Activated T-helper 2 cell treated with anti-CD3 and anti-CD28 coated beads, Interferon-gamma antibody, Interleukin-2, Interleukin-4, amounts not matched to agents 10 μg/mL and 5 μg/mL and 100 μg/mL, durations not matched to agents 14 hours and 24 hours and 36 hours (primary cell): ENCODE results near the gene ARID5A. TPM values are rescaled to one million over a fixed set of nuclear protein-coding genes. Genes with fewer than 3 reads are reported as not detected.

ENCODE experiments used
- DNase-seq: peaks from one replicate; pipeline ENCODE4 v3.0.0; 2021; ENCODE audit warnings: low spot score
- H3K27ac Mint-ChIP-seq: one replicate; pipeline ENCODE4 v1.8.0; 2021; ENCODE audit warnings: mixed read lengths
- H3K27me3 Mint-ChIP-seq: one replicate; pipeline ENCODE4 v1.8.0; 2021; ENCODE audit warnings: low read depth, mixed read lengths
- H3K36me3 Mint-ChIP-seq: one replicate; pipeline ENCODE4 v1.8.0; 2021; ENCODE audit warnings: low read depth, mixed read lengths
- H3K4me1 Mint-ChIP-seq: one replicate; pipeline ENCODE4 v1.8.0; 2021; ENCODE audit warnings: low read depth, mixed read lengths
- H3K4me3 Mint-ChIP-seq: one replicate; pipeline ENCODE4 v1.8.0; 2021; ENCODE audit warnings: low read depth, mild to moderate bottlenecking, moderate library complexity, mixed read lengths
- H3K9me3 Mint-ChIP-seq: one replicate; pipeline ENCODE4 v1.8.0; 2021; ENCODE audit warnings: mixed read lengths
- intact Hi-C: fragments of 100-400 bp; cut with micrococcal nuclease; formaldehyde crosslinking; loops from one replicate; pipeline ENCODE4 v1.15.1; 2023
- total RNA-seq: library from RNA; stranded (reverse); gene quantifications from 2 replicates; pipeline ENCODE4 v1.2.3, GENCODE V29; 2022

ARID5A gene
- total RNA-seq, 1 donor from 2014 or later = 170 TPM

DNA sequence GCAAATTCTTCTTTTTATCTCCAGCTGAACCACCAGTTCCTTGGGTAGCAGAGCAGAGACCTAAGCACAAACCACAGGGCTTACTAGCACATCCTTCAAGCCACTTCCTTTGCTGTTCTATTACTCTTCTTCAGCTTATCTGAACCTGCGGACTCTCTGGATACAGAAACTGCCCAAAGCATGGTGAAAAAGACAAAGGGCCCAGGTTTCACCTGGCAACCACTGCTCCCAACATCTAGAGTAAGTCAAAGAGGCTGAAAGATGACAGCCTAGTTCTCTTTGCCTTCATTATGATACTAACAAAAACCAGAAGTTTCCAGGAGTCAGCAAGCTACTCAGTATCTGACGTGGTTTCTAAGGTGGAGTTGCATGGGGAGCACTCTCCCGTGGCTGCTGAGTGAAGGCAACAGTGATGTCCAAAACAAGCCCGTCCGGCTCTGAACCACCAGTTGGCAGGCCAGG lies 58.2 kb downstream of the ARID5A start:
- peaks cover 80% of the 10 kb centered on the region for H3K36me3 Mint-ChIP-seq
- DNase-seq = peak; percentile 35
- H3K9me3 Mint-ChIP-seq = no peaks in the 10 kb centered on the region
- peak overlapping the region; percentile 94 for H3K27ac Mint-ChIP-seq
- peak overlapping the region; percentile 15 for H3K4me3 Mint-ChIP-seq
- no peaks in the 10 kb centered on the region for H3K27me3 Mint-ChIP-seq
- peaks cover 46% of the 10 kb centered on the region for H3K4me1 Mint-ChIP-seq
- intact Hi-C loops = loop anchor here (2.0 to 10.0 kb wide), 2 partner anchors 42 to 250 kb away; no protein-coding TSS in a partner anchor

DNA sequence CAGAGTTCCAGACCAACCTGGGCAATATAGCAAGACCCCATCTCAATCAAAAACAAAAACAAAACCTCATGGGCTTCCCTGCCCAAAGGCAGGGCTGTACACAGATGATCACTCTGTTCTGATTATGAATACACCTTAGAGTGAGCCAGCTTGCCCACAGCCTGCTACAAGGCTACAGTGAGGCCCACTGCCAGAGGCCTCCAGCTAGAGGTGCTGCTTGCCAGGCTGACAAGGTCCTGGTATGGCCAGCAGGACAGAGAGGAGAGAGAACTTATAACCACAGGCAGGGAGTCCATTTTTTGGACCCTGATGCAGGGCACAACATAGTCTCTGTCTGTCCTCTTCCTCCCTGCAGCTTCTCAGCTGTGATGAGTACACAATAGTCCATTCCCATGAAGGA lies 60.0 kb downstream of the ARID5A start:
- H3K36me3 Mint-ChIP-seq = peaks cover 92% of the 10 kb centered on the region
- H3K4me1 Mint-ChIP-seq = peaks cover 57% of the 10 kb centered on the region
- no peak overlapping the region for H3K27ac Mint-ChIP-seq
- intact Hi-C loops = loop anchor here (10.0 kb wide), 1 partner anchor 252 kb away; no protein-coding TSS in a partner anchor
- DNase-seq = no peak
- H3K4me3 Mint-ChIP-seq = no peak overlapping the region
- no peaks in the 10 kb centered on the region for H3K27me3 Mint-ChIP-seq
- H3K9me3 Mint-ChIP-seq = no peaks in the 10 kb centered on the region

DNA sequence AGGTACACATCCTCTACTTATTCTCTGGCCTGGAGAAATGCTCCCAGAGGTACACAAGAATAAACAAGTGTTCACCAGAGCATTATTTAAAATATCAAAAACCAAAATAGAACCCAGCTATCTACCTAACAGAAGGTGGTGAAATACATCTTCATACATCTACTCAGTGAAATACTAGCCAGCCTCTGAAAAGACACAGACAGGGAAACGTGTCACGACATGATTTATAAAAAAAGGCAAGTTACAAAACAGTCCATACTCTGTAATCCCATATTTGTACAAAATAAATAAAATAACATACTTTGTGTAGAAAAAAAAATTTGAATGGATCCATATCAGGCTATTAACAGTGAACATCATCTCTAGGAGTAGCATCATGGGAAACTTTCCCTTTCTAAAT lies 63.4 kb downstream of the ARID5A start:
- H3K4me1 Mint-ChIP-seq = peaks cover 39% of the 10 kb centered on the region
- no peaks in the 10 kb centered on the region for H3K9me3 Mint-ChIP-seq
- no peak overlapping the region for H3K27ac Mint-ChIP-seq
- H3K27me3 Mint-ChIP-seq = no peaks in the 10 kb centered on the region
- no peak overlapping the region for H3K4me3 Mint-ChIP-seq
- intact Hi-C loops = loop anchor here (2.0 to 10.0 kb wide), 4 partner anchors 63 to 277 kb away; partner anchors contain the start of genes ARID5A and CNNM3
- peaks cover 85% of the 10 kb centered on the region for H3K36me3 Mint-ChIP-seq
- no peak for DNase-seq

DNA sequence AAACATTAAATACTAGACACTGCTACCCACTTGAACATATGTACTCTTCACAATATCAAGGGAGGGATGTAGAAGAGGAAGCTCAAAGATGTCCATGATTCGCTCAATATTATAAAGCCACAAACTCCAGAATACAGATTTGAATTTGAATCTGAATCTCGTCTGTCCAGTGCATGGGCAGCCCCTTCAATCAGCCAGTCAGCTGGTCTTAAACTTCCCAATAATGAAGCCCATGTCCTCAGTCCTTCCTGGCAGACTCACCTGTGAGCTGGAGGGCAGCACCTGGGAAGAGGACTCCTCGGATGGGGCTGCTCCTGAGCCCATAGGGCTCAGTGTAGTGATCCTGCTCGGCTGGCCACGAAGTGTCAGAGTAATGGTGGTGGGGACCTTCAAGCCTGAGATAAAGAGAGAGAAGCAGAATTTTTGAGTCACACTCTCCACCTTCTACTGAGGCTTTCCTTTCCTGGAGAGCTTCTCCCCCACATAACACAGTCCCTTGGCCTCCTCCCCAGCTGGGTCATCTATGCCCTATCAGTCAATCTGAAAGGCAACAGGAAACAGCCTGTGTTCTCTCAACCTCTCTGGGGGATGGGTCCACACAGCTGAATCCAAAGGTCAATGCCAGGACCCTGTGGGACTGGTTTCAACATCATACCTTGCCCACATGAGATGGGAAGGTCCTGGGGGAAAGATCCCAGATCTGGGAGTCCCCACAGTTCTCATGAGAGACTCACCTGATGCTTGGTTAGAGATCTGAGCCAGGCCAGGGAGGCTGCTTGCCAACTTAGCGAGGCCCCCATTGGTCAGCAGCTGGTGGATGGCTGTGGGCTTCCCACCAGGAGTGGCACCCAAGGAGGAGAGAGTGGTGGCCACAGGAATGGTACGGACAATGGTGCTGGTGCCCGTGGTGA lies 65.1 kb downstream of the ARID5A start:
- Mint-ChIP-seq H3K27ac (peak overlapping the region; percentile 82), H3K4me1 (peaks cover 31% of the 10 kb centered on the region), H3K27me3 (no peaks in the 10 kb centered on the region), H3K4me3 (peak overlapping the region; percentile 51), H3K36me3 (peaks cover 86% of the 10 kb centered on the region), H3K9me3 (no peaks in the 10 kb centered on the region)
- intact Hi-C loops = loop anchor here (2.0 to 5.0 kb wide), 3 partner anchors 64 to 279 kb away; partner anchors contain the start of genes ARID5A and CNNM3
- no peak for DNase-seq

Other genes with a start within 250 kb of the ARID5A start
- 191 TPM in 2 replicates for gene SNRNP200, start 231.2 kb upstream of the ARID5A start, total RNA-seq
- gene ITPRIPL1, start 211.4 kb upstream of the ARID5A start, total RNA-seq = 44.8 and 45.0 TPM in 2 replicates
- 62.1 and 63.3 TPM in 2 replicates for gene NCAPH, start 201.0 kb upstream of the ARID5A start, total RNA-seq
- 0.16 and 0.52 TPM in 2 replicates for gene NEURL3, start 31.4 kb upstream of the ARID5A start, total RNA-seq
- gene KANSL3, start 101.6 kb downstream of the ARID5A start, total RNA-seq = 45.8 and 48.3 TPM in 2 replicates
- gene FER1L5, start 106.0 kb downstream of the ARID5A start, total RNA-seq = not detected in 2 replicates
- 6.0 and 7.0 TPM in 2 replicates for gene LMAN2L, start 203.3 kb downstream of the ARID5A start, total RNA-seq
- 10.1 and 11.3 TPM in 2 replicates for gene CNNM4, start 224.2 kb downstream of the ARID5A start, total RNA-seq